Measurements from ENCODE around the gene TMEM95.
A peak's percentile ranks its signal among the peaks of the same experiment; 100 is the strongest.

TMEM95 gene

GRCh38 chr17:7311110-7311705, 43.7 kb upstream of the TMEM95 start:
- DNase-seq (ENCODE audit: low read depth, low spot score): no peak
- ChIA-PET CTCF (interaction anchor here (0.7 to 1.4 kb wide), 4 partner anchors 13 to 17 kb away, joined by 3 to 5 read pairs (median 4); partner anchors contain the start of gene NEURL4), POLR2A (interaction anchor here (0.7 kb wide), 1 partner anchor 52 kb away, joined by 3 read pairs; no protein-coding TSS in a partner anchor)
- no peak for TF ChIP-seq CTCF (IDR thresholded peaks at IDR 0.05; ENCODE audit: insufficient read depth, low read length, missing control alignments)
- H3K4me3 ChIP-seq (ENCODE audit: low read depth, low read length): no peak overlapping the region

- ChIA-PET POLR2A (interaction anchor here (2.6 kb wide), 1 partner anchor 17 kb away, joined by 18 read pairs; the partner anchor contains the start of gene NEURL4), CTCF (interaction anchor here (0.8 to 5.8 kb wide), 7 partner anchors 13 to 267 kb away, joined by 3 to 39 read pairs (median 6); partner anchors contain the start of gene NEURL4)
- DNase-seq (ENCODE audit: low read depth, low spot score): no peak
- H3K4me3 ChIP-seq (ENCODE audit: low read depth, low read length): no peak overlapping the region
- TF ChIP-seq CTCF (IDR thresholded peaks at IDR 0.05; ENCODE audit: insufficient read depth, low read length, missing control alignments): no peak
Observed at GRCh38 chr17:7312432-7313087, 42.4 kb upstream of the TMEM95 start.

GRCh38 chr17:7313088-7313889, 41.7 kb upstream of the TMEM95 start:
- DNase-seq (ENCODE audit: low read depth, low spot score): no peak
- ChIA-PET CTCF (interaction anchor here (0.8 to 5.8 kb wide), 7 partner anchors 12 to 247 kb away, joined by 3 to 39 read pairs (median 6); no protein-coding TSS in a partner anchor), POLR2A (interaction anchor here (0.8 to 2.6 kb wide), 2 partner anchors 15 to 16 kb away, joined by 4 to 18 read pairs; partner anchors contain the start of gene NEURL4)
- no peak for TF ChIP-seq CTCF (IDR thresholded peaks at IDR 0.05; ENCODE audit: insufficient read depth, low read length, missing control alignments)
- peak overlapping the region; percentile 15; the same call in 1 of the 2 replicates for H3K4me3 ChIP-seq (ENCODE audit: low read depth, low read length)

- ChIA-PET CTCF (interaction anchor here (1.4 to 5.8 kb wide), 6 partner anchors 11 to 246 kb away, joined by 3 to 39 read pairs (median 7); no protein-coding TSS in a partner anchor), POLR2A (interaction anchor here (0.8 to 2.6 kb wide), 3 partner anchors 14 to 29 kb away, joined by 3 to 18 read pairs (median 4); partner anchors contain the start of gene NEURL4)
- DNase-seq (ENCODE audit: low read depth, low spot score): no peak
- no peak for TF ChIP-seq CTCF (IDR thresholded peaks at IDR 0.05; ENCODE audit: insufficient read depth, low read length, missing control alignments)
- peak overlapping the region; percentile 81 for H3K4me3 ChIP-seq (ENCODE audit: low read depth, low read length)
Observed at GRCh38 chr17:7313890-7314718, 40.9 kb upstream of the TMEM95 start.

GRCh38 chr17:7314719-7315569, 40.0 kb upstream of the TMEM95 start, which contains the start of gene GPS2:
Gene GPS2 (minus strand): TSS chr17:7315360. CDS start chr17:7315052, 308 bp downstream.
- CTCF ChIA-PET: interaction anchor here (1.4 to 5.8 kb wide), 6 partner anchors 10 to 246 kb away, joined by 3 to 39 read pairs (median 5); no protein-coding TSS in a partner anchor
- POLR2A ChIA-PET: interaction anchor here (1.2 to 2.6 kb wide), 3 partner anchors 14 to 29 kb away, joined by 3 to 18 read pairs (median 5); partner anchors contain the start of gene NEURL4
- DNase-seq (ENCODE audit: low read depth, low spot score): no peak
- H3K4me3 ChIP-seq (ENCODE audit: low read depth, low read length): peak within 1 kb of the TSS; percentile 81
- TF ChIP-seq CTCF (IDR thresholded peaks at IDR 0.05; ENCODE audit: insufficient read depth, low read length, missing control alignments): no peak

Measured in AG04449 (cell line).